Left colon (tissue), 2 donors: ENCODE data around the gene C1QTNF12. TPM values are rescaled to one million over a fixed set of nuclear protein-coding genes. Genes with fewer than 3 reads are reported as not detected.

ENCODE experiments used
- ATAC-seq: fragments of 200-7000 bp; cut with Tn5 transposase; one replicate; pipeline ENCODE4 v1.9.1; 2020; ENCODE audit warnings: mild to moderate bottlenecking, moderate library complexity
- DNase-seq, 2 donors: peaks; one replicate each; pipeline ENCODE4 v3.0.0-alpha.2; 2020
- intact Hi-C, 2 donors: fragments of 100-400 bp; cut with DNase I in 1 of 2; cut with micrococcal nuclease in 1 of 2; formaldehyde crosslinking; loops; one replicate each; pipeline versions ENCODE4 v1.11.2 to v1.14.0; 2022; cut with DNase I, micrococcal nuclease
- total RNA-seq, 2 donors: library from RNA; stranded (reverse); fragmentation: NEBNext Ultra II Directional; extraction: Animal tissue kit (Norgen Biotek cat#: 25700); gene quantifications; one replicate each; pipeline ENCODE4 v1.2.1, GENCODE V29; 2021
- donor health status: DM: no; HTN: no; CAD: no.
- donor health status: DM: yes; HTN: yes; CAD: no.

C1QTNF12 gene
- total RNA-seq, 2 donors from 2014 or later = 40.0 to 71.6 TPM

GRCh38 chr1:1221887-1222574 is 24.5 kb downstream of the C1QTNF12 start:
- DNase-seq = peak; percentile 55 to 62
- intact Hi-C loops = no loop called here
- ATAC-seq = peak; percentile 80

DNA sequence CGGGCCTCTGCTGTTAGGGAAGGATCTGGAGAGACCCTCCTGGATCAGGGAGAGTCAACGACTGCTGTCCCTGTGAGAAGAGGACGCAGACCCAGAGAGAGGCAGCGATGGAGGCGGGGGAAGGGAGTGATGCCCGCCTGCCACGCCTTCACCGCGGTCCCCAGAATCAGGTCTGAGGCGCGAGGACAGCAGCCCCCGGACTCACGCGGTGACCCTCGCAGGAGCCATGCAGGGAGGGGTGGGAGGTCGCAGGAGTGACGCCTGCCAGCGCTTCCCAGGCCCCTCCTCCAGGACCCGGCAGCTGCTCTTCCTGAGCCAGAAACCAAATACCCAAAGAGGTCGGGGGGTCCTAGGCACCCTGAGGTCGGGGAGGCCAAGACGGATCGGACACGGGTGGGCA is 26.3 kb downstream of the C1QTNF12 start:
- no peak for DNase-seq
- intact Hi-C loops = no loop called here
- no peak for ATAC-seq

DNA sequence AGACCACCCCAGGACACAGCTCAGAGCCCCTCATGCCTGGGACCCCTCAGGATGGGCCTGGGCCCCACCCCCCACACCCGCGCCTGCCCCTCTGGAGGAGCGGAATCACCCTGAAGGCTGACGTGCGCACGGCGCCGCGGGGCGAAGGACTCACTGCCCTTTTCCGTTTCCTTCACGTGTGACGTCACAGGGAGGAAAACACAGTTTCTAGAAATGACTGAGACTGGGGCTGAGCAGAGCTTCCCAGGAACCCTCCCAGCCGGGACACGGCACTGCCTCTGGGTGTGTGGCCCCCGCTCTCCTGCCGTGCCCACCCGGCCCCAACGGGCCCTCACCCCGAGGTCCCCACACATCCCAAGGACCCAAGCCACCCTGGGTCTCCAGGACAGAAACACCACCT is 27.2 kb downstream of the C1QTNF12 start:
- intact Hi-C loops = no loop called here
- DNase-seq = no peak
- no peak for ATAC-seq

GRCh38 chr1:1218524-1219200 is 27.9 kb downstream of the C1QTNF12 start:
- ATAC-seq (no peak), DNase-seq (no peak)
- intact Hi-C loops = no loop called here

DNA sequence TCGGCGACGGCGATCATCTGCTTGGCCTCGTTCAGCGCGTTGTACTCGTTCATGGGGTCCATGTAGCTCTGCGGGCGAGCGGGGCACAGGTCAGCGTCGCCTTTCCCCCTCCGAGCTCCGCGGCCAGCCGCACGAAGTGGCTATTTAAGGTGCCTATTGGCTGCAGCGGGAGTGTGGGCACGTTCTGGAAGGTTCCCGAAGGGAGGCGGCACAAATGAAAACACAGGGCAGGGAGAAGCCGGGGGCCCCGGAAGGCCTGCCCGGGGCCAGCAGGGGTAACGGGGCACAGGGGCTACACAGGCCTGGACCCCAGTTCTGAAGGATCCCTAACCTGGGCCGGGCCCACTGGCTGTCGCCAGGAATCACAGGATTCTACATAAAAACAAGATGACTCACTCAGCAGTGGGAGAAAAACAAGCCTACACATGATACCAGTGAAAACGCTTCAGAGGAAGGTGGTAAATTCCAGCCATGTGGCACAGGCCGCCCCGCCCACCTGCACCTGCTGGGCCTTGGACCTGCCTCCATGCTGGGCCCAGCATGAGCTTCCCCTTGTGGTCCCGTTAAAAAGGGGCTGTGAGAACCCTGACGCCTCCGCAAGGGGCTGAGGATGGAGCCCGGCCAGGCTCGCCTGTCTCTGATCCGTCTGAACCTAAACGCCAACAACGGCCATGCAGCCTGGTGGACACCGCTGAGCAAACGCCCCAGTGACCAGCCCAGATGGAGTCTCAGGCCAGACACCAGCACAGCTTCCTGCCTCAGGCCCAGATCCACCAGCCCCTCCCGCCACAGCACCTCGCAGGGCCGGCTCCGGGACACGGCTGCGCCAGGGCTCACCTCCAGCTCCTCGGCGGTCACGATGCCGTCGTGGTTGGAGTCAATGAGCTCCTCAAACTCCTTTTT is 28.6 kb downstream of the C1QTNF12 start:
- DNase-seq (no peak), ATAC-seq (peak; percentile 24)
- intact Hi-C loops = no loop called here

DNA sequence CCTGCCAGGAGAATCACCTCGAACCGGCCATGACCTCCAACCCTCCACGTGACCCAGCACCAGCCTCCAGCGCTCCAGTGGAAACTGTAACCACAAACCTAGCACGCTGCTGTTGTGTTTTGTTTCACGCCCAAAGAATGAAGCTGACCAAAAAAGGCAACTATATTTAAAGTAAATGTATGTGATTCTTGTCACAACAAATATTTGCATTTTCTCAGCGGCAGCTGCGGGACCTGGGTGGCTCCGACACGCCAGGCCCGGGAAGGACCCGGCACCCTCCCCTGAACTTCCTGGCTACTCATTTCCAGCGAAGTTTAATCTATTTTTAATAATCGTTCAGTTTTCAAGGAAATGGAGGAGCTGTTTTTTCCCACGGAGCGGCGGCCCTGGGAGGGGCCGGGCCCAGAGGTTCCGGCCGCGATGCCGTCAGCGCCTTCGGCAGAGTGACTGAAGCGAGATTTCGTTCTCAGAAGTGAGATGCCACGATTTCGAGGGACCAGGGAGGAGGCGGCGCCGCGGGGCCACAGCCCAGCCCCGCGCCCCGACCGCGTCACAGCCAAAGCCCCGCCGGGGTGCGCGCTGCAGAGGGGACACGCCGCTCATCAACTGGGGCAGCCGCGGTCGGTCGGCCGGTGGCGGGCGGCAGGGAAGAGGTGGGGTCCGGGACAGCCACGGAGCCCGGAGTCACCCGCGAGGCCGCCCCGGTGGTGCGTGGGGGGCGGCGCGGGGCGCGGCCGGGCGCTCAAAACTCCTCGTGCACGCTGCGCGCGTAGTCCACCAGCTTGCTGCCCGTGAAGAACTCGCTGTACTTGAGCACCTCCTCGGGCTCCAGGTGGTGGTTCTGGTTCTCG is 29.5 kb downstream of the C1QTNF12 start:
- ATAC-seq (no peak), DNase-seq (no peak)
- intact Hi-C loops = no loop called here

DNA sequence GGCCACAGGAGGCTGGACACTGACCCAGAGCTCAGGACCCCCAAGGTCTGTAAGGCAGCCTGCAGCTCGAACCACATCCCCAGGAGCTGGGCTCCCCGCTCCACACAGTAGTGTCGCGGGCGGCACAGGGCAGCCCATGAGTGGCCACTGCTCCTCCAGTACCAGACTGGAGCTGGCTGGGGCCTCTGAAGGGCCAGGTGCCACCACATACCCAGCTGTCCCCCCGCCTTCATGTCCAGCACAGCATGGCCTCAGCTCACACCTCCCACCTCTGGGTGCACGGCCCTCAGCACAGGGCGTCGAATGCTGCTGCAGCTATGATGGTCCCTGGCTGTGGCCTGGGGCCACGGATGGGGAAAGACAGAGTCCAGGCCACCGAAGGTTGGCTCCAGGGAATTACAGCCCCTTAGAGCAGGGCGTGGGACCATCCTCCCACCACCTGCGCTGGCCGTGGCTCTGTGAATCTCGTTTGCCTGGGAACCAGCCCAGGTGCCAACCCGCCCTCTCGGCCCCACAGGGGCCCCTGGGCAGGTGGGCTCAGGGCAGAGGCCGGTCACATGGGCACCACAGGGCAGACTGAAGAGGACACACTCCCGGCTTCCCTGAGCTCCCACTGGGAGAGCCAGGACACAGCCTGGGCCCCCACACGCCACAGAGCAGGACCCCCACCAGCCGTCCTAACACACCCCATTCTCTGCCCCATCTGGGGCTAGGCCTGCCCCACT is 30.5 kb downstream of the C1QTNF12 start:
- no peak for DNase-seq
- intact Hi-C loops = no loop called here
- peak; percentile 8 for ATAC-seq

- no peak for ATAC-seq
- intact Hi-C loops = no loop called here
- no peak for DNase-seq
These were observed 31.3 kb downstream of the C1QTNF12 start for GRCh38 chr1:1215080-1215676.

DNA sequence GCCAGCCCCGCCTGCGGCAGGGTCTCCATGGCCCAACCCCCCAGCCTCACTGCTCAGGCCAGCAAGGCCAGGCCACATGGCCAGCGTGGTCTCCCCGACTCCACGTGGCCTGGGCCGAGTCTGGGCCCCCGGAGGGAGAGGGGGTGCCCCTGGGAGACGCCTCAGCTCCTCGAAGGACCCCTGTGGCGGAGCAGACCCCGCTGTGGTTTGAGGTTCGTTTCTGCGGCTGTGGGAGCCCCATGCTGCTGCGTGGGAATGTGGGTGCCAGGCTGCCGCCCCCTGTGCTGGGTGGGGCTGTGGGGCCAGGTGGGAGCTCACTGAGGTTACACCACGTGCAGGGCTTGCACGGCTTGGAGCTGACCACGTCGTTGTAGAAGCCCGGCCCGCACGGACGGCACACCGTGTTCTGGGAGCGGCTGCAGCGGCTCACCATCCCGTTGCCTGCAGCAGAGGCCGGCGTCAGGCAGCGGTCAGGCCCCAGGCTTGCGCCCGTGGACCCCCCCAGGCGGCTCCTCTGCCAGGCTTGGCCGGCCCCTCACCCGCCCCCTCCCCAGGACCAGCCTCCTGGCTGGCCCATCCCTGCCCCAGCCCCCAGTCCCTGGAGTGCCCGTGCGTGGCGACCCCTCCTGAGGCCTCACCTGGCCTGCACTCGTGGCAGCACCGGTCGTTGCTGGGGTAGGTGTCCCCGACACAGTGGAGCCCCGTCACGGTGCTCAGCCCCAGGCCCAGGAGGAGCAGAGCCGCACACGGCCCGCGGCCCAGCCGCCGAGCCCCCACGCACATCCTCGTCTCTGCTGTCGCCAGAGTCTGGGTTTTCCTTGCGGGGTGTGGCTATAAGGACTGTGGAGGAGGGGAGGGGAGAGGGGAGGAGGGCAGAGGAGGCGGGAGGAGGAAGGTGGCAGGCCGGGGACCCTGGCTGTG is 32.9 kb downstream of the C1QTNF12 start, which contains the start of gene TNFRSF4:
Gene TNFRSF4 (minus strand): TSS at position 809 of the 921 bp plus-strand sequence. CDS start 26 bp downstream, at position 783.
- peak; percentile 39 for ATAC-seq
- no peak for DNase-seq
- intact Hi-C loops = no loop called here

- peak in 1 of 2 donors; percentile 60 for DNase-seq
- intact Hi-C loops = no loop called here
- ATAC-seq = peak; percentile 16
These were observed 33.7 kb downstream of the C1QTNF12 start for GRCh38 chr1:1212780-1213344.

GRCh38 chr1:1211541-1212441 is 34.7 kb downstream of the C1QTNF12 start:
- intact Hi-C loops = no loop called here
- DNase-seq (peak in 1 of 2 donors; percentile 4), ATAC-seq (no peak)

GRCh38 chr1:1210726-1211540 is 35.6 kb downstream of the C1QTNF12 start:
- intact Hi-C loops = no loop called here
- ATAC-seq (no peak), DNase-seq (peak; percentile 6 to 22)

GRCh38 chr1:1208713-1209433 is 37.6 kb downstream of the C1QTNF12 start:
- intact Hi-C loops = no loop called here
- ATAC-seq (no peak), DNase-seq (peak in 1 of 2 donors; percentile 45)

- intact Hi-C loops = no loop called here
- DNase-seq = peak in 1 of 2 donors; percentile 9
These were observed 39.0 kb downstream of the C1QTNF12 start for GRCh38 chr1:1207571-1207892.

More at GRCh38 chr1:1207571-1207892, 39.0 kb downstream of the C1QTNF12 start:
- ATAC-seq = no peak
